Posterior vena cava (tissue), 2 donors: ENCODE results near the gene XPR1. TPM values are rescaled to one million over a fixed set of nuclear protein-coding genes. Genes with fewer than 3 reads are reported as not detected.

ENCODE experiments used
- DNase-seq: peaks from one replicate; pipeline ENCODE4 v3.0.0-alpha.2; 2020; ENCODE audit warnings: low spot score
- intact Hi-C, 2 donors: fragments of 100-400 bp; cut with DNase I; formaldehyde crosslinking; loops; one replicate each; pipeline versions ENCODE4 v1.14.1 to v1.14.2; 2022 to 2023
- total RNA-seq, 2 donors: library from RNA; stranded (reverse); fragmentation: NEBNext Ultra II Directional; extraction: Animal tissue kit (Norgen Biotek cat#: 25700); gene quantifications; one replicate each; pipeline ENCODE4 v1.2.1, GENCODE V29; 2021
- donor health status: DM: yes; HTN: yes; CAD: no.
- donor health status: DM: yes; HTN: yes; CAD: no.

XPR1 gene
- total RNA-seq, 2 donors from 2014 or later: 14.9 to 38.3 TPM

- intact Hi-C loops: no loop called here
Measured at GRCh38 chr1:180928331-180929230, 296.8 kb downstream of the XPR1 start.

GRCh38 chr1:180929389-180929788 is 297.6 kb downstream of the XPR1 start:
- DNase-seq: no peak
- intact Hi-C loops: no loop called here

More at GRCh38 chr1:180928331-180929230, 296.8 kb downstream of the XPR1 start:
- DNase-seq: no peak

GRCh38 chr1:180930687-180931086 is 298.9 kb downstream of the XPR1 start:
- no peak for DNase-seq
- intact Hi-C loops: no loop called here

GRCh38 chr1:180931529-180931928 is 299.7 kb downstream of the XPR1 start:
- DNase-seq: no peak
- intact Hi-C loops: no loop called here

- intact Hi-C loops: no loop called here
- DNase-seq: no peak
Measured at GRCh38 chr1:180932378-180932777, 300.6 kb downstream of the XPR1 start.

GRCh38 chr1:180933141-180933540 is 301.3 kb downstream of the XPR1 start:
- DNase-seq: no peak
- intact Hi-C loops: no loop called here

GRCh38 chr1:180934563-180934962 is 302.7 kb downstream of the XPR1 start:
- intact Hi-C loops: no loop called here
- DNase-seq: no peak

GRCh38 chr1:180935326-180936109 is 303.7 kb downstream of the XPR1 start:
- no peak for DNase-seq
- intact Hi-C loops: no loop called here

- no peak for DNase-seq
- intact Hi-C loops: no loop called here
Measured at GRCh38 chr1:180936110-180937011, 304.5 kb downstream of the XPR1 start.

GRCh38 chr1:180937012-180937372 is 305.2 kb downstream of the XPR1 start:
- intact Hi-C loops: no loop called here
- DNase-seq: no peak

- no peak for DNase-seq
- intact Hi-C loops: no loop called here
Measured at GRCh38 chr1:180937624-180938225, 305.9 kb downstream of the XPR1 start.

- intact Hi-C loops: no loop called here
- DNase-seq: no peak
Measured at GRCh38 chr1:180939073-180939710, 307.4 kb downstream of the XPR1 start.

- no peak for DNase-seq
- intact Hi-C loops: no loop called here
Measured at GRCh38 chr1:180939711-180940103, 307.9 kb downstream of the XPR1 start.

Other genes starting within 250 kb of the XPR1 start
- 10 to 100 TPM; 26.8 to 30.2 TPM for gene ACBD6, start 129.4 kb upstream of the XPR1 start, total RNA-seq
- not detected for gene OVAAL, start 73.1 kb upstream of the XPR1 start, total RNA-seq